ENCODE measurements around the gene MFAP5.

GRCh38 chr12:8628731-8629130 lies 33.9 kb downstream of the MFAP5 start:
- TF ChIP-seq POLR2AphosphoS5 (IDR thresholded peaks at IDR 0.05) (no peak), POLR2A (IDR thresholded peaks at IDR 0.05) (no peak), EP300 (IDR thresholded peaks at IDR 0.05) (no peak)

Data from gastroesophageal sphincter (tissue), 2 donors.